Stimulated activated CD8-positive, alpha-beta memory T cell treated with anti-CD3 and anti-CD28 coated beads, Interleukin-2, amount 100 ng/mL, for 1 hour (primary cell): ENCODE measurements around the gene STXBP6.
"Not testable (repeated sequence)": the region's sequence is repeated elsewhere in the genome, so short reads cannot be mapped to it uniquely, and the experiment has no call there.

Source experiments
- DNase-seq, 2 donors: peaks; one replicate each; pipeline ENCODE4 v3.0.0-alpha.2; 2020; ENCODE audit warnings: low read depth in 2 of 2

STXBP6 gene

DNA sequence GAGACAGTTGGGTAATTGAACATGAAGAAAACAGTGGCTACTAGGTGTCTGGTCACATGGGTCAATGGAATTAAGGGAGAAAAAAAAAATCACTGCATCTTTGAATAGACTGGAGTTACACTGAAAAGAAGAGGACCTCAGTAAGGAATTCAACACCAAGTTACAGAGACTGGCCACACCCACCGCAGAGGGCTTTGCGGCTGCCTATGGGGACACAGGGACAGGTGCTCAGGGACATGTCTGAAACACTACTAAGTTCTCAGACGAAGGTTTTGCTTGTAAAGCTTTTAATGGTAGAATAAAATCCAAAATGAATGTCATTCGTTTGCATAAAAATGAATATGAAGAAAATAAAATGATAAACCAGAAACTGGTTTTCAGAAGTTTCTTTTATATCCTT, 93.8 kb downstream of the STXBP6 start:
- no peak for DNase-seq

DNA sequence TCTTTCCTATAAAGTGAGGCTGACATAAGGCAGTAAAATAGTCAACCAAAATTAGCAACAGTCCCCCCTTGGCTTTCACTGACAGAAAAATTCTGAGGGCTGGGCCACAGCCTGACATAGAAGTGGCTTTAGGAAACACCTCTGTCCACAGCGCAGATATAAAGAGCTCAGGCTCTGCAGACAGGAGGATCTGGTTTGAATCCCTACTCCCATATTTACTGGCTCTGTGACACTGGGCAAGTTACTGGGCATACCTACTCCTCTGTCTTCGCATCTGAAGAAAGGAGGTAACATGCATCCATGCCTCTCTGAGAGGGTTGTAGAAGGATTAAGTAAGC, 95.3 kb downstream of the STXBP6 start:
- DNase-seq: no peak

DNA sequence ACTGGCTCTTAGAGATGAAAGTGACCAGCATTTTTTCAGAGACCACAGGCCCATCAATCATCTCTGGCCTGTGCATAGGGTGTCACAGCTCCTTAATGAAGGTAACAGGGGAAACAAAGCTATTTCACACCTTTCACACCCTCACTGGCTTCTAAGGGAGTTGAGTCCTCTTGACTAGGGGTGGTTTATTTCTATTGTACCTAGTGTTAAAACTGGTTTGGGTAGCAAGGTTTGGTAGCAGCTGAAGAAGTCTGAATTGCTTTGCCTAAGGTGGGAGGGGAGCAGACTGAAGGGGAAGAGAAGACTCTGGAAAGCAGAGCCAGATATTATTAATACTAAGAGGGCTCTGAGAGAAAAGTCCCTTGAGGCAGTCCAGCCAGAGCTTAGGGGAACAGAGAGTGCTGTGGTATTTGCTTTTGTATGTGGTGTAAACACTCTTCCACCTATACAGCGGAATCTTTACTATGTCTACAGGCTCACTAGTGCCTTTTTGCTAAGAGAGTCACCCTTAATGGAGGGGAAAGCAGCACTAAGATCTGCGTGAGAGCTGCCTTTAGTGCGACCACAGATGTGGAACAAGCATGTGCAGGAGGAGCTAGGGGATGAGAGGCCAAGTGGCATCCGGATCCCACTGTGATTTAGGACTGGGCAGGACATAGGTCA, 95.8 kb downstream of the STXBP6 start:
- DNase-seq: no peak

DNA sequence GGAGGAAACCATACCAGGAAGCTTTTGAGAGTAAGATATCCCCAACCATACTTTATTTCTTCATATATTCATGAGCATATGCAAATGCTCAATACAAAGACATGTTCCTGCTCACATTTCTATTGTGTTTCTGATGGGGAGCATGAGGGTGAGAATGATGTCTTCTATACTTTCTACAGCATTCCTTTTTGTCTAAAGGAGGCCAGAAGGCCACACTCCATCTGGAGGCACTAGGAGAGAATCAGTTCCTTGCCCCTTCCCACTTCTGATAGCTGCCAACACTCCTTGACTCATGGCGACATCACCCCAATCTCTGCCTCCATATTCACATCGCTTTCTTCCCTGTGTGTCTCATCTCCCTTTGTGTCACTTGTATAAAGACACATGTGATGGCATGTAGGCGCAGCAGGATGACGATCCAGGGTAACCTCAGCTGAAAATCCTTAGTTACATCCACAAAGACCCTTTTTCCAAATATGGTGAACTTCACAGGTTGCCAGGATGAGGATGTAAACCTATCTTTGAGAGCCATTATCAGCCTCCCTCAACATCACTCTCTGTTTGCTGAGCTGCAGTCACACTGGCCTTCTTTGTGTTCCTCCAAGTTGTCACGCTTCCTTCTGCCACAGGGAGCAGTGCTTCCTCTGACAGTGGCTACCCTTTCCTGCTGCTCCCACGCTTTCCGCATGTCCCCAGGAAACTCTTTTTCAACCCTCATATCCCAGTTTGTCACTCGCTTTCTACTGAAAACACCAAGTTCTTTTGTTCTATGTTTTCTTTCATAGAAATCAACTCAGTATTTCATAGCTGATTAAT, 96.9 kb downstream of the STXBP6 start:
- no peak for DNase-seq

DNA sequence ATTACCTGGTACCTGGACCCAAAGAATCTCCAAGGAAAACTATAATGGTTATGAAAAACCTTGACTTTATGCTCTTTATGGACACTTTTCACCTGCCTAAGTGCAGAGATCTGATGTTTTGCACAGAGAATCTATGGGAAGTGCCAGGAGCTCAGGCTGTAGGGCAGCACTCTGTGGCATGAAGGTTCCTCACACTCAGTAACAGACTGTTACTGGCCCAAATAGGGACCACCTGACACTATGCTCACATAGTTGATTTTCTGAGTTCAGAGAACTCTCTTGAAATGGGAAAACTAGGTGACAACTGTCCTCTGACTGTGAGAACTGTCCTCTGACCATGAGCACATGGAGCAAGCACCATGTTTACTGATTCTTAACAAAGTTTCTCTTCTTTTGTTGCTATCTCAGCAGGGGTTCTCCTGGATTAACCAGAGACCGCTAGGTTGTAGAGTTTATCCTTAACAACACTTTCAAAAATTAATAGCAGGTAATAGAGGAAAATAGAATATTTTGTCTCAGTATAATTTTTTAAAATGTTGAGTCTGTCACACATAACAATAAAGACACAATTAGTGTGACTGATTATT, 101.6 kb downstream of the STXBP6 start:
- no peak for DNase-seq

DNA sequence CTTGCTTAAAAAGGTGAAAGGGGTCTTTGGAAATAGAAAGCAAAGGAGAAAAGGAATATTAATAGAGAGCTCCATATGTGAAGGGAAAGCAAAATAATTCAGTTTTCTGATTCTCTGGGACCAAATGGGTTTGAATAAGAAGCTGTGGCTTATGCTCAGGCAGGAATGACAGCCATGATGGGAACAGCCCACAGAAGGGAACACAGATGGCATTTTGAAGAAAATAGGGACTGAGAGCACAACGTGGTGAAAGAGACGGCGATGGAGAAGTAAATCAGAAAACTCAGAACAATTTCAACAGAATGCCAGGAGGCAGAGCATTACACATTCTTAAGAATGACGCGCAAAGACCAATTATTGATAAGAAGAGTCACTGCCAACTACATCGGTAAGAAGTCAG, 102.8 kb downstream of the STXBP6 start:
- DNase-seq: no peak

DNA sequence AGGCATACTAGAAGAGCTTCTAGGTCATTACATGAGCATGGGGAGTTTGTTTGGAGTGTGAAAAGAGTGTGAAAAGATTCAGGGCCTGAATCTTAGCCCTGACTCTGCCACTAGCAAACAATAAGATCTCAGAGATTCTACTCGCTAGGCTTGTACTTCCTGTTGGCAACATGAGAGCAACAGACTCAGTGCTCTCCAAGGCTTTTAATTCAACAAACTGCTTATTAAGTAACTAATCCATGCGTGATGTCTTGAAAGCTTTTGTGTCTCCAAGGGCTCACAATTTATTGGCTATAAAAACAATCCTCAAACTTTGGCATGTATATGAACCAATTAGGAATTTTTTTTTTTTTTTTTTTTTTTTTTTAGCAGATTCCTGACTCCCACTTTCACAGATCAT, 105.1 kb downstream of the STXBP6 start:
- DNase-seq: no peak

DNA sequence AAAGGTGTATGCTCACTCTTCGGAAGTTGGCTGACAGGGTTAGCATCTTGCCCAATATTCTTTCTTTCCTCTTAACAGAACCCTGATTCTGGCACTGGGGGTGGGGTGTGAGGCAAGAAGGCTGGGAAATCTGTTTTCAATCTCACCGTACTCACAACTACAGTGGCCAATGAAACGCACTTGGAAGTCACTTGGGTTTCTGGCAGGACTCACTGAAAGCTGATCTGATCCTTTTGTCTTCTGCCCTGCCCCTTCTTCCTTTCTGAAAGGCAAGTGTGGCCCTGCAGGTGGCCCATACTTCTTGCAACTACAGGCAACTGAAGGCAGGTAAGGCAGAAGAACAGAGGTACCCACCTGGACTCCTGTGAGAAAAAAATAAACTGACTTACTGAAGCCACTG, 106.9 kb downstream of the STXBP6 start:
- DNase-seq: no peak

DNA sequence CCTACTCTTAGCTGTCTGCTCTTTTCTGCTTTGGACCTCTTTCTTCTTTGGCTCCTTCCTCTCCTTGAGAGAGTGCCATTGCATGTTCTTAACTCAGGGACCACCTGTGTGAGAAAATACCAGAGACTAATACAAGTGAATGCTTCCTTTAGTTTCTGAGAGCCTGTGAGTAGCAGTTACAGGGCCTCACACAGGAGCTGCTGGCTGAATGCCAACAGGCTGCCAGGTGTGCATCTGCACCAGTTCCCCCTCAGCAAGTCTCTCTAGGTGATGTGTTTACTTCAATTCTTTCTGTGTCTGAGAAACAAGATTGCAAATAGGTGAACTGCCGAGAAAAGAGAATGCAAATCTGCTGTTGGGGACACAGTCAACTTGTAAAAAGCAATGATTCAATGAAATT, 108.2 kb downstream of the STXBP6 start:
- no peak for DNase-seq

DNA sequence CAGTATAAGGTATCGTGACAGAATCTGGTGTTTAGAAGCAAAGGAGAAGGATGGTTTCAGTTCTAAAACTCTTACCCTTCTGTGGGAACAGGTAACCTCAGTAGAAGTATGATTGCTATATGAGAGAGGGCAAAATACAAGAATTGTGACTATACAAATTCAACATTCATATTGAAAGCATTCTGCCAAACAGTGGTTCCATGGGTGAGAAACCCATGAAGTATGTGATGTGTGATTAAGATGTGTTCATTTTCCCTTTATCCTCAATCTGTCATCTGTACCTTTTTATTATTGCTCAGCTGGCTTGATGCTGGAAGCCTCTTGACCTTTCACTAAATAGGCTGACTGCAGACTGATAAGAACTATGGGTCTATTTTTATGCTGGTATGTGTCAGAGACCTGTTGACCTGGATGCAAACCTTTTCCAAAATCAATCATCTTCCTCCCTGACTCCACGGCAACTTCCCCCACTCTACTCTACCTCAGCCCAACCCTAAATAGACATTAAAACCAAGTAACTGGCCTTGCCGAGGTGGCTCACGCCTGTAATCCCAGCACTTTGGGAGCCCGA, 109.6 kb downstream of the STXBP6 start:
- DNase-seq: no peak

DNA sequence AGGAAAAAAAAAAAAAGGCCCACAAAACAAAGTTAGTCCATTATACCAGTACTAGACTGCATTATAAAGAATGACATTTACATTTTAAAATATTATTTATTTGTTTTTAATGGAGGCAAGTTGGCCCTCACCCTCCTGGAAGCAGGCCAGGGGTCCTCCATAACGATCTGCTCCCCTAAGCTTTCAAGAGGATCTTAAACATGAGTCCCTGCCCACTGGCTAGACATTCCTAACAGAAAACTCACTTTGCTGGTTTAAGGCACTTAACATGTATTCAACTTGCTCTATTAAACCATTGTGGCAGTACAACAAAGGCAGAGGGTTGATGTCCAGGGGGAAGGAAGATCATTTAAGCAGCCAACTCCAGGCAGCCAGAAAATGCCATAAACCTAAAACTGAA, 111.4 kb downstream of the STXBP6 start:
- no peak for DNase-seq

DNA sequence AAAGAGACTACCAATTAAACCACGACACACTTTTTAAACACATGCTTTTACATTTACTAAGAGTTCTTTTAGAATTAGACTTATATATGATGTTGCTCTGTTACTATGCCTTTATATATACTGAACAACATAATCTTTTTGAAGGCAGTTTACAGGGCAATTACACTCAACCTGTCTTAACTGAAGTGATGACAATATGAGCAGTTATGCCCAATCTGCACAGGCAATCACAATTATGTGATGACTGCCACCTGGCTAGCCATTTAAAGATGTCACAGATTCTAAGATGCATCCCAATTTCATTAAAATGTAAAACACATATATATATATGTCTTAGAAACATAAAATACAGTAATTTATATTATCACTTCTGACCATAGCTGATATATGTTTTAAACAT, 112.6 kb downstream of the STXBP6 start:
- DNase-seq: no peak

DNA sequence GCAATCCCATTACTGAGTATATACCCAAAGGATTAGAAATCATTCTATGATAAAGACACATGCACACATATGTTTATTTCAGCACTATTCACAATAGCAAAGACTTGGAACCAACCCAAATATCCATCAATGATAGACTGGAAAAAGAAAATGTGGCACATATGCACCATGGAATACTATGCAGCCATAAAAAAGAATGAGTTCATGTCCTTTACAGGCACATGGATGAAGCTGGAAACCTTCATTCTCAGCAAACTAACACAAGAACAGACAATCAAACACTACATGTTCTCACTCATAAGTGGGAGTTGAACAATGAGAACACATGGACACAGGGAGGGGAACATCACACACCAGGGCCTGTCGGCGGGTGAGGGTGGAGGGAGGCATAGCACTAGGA, 113.2 kb downstream of the STXBP6 start:
- not testable (repeated sequence) for DNase-seq

DNA sequence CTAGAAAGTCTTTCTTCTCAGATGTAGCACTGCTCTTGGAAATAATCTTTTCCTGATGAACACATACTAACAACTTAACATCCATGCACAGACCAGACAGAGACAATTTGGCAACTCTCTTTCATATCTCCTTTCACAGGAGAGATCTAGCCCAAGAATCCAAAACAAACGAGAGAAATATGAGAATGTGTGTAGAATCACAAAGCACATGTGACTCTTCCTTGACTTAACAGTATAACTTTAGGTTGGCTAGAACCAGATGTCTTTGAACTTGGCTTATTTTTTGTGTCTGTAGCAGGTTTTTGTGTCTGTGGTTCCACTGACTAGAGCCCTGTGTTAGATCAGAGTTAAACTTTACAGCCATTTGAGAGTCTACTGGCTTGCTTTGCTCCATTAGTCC, 114.2 kb downstream of the STXBP6 start:
- no peak for DNase-seq

DNA sequence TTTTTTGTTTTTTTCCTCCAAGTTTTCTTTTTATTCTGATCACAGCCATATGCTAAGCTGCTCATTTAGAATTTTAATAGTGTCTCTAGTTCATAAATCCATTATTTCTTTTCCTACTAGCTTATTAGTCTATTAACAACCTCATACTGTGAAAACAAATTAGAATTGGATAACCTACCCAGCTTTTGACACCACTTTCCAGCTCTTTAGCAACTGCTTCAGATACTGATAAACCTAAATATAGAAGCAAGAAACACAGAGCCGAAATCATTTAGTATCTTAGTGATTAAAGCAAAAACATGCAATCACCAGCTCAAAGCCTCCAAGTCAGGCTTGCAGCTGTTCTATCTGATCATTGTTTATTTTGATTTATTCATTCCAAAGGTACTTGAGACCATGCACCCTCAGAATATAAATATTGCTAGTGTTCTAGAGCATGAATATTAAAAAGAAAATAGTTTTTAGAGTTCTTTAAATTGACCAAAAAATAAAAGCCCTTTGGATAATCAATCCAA, 121.5 kb downstream of the STXBP6 start:
- no peak for DNase-seq

DNA sequence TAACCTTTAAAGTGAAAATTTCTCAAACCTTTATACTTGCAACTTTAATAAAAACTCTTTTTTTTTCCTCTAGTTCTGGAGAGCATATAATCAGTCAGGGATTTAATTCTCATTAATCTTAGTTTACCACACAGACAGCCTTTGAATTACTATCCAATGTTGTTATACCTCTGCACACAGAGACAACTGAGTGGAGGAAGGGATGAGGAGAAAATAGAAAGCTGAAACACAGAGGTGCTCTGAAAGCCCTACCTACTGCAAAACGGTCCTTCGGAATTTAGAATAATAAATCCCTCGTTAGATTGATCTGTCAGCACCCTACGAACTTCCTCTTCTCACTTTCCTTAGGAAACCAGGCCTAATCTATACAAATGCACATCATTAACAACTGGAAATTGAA, 122.1 kb downstream of the STXBP6 start:
- DNase-seq: no peak

DNA sequence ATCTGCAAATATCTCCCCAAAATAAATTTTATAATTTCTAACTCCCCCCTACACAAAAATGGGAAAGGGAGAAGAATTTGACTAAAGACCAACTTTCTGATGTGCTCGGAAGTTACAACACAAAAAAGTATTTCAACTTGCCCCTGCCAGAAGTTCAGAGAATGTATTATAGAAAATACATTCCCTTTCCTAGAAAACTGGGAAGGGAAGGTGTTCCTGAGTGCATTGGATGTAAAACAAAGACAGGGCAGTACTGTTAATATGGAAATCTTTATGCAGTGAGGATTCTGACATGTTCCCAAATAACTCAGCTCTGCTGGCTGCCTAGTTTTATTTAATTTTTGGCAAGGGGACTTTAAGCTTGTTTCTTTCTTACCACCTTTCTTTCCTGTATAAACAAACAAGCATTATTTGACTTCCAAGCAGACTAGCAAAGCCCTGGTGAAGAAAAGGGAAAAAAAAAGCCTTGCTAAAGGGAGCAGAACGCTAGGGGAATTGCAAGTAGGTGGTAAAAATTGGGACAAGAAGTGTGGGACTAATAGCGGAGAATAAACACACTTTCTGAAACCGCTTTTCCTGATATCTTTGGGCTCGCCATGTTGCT, 124.1 kb downstream of the STXBP6 start:
- no peak for DNase-seq

DNA sequence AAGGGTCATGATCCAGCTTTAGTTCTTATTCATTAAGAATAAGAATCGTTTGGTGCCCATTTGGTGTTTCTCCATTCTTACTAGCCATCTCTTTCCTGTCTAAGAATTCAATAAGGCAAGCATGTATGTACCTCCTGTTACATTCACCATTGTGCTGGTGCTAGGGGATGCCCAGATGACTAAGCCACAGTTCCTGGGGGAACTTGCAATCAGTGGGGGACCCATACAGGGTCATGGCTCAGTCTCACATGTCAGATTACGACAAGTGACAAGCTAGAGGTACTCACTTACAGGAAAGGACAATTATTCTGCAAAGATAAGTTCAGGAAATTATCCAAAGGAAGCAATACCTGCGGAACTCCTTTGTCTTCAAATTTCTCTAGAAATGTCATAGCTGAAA, 125.4 kb downstream of the STXBP6 start:
- DNase-seq: no peak

DNA sequence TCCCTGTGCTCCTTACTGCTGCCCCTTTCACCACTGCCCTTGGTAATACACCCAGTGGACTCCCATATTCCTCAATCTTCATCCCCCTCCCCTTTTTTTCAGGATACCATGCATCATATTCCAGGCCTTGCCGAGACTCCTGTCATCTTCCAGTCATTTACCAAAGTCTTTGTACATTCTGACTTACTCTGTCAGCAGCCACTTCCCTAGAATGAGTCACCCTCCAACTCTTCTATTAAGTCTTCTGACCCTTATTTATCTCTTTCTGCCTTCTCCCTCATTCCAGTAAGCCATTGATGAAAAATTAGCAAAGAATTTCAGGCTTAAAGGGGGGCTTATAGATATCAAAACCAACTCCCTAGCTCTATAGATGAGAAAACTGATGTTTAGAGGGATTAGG, 128.0 kb downstream of the STXBP6 start:
- no peak for DNase-seq

DNA sequence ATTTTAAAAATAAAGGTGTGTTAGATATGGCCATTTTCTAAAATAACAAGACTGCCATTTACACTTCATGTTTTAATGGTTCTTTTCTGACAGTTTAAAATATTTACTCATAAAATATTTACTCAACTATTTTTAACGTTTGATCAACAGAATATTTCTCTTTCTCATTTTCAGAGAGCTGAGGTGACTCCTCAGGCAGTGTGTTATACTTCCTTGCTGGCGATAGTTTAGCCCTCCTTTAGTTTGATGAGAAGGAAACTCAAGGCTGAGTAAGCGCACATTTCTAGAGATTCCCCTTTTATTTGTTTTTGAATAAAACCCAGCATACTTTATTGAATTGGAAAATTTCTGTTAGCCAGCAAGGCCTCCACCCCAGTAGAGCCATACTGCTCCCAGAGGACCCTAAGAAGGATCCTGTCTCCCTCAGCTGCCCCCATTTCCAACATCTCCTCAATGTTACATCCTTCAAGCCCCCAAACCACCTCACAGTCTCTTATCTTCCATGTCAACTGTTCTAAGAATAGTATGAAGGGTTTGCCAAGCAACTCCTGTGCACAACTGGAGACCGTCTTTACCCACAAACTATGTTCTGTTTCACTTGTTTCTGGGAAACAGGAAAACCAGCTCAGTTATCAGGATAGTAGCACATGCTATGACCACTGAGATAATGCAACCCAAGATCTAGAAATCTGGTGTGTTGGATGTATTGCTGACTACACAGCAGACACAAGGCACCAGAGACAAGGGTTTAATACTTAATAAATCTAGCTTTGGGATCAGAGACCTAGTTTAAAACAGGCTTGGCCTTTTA, 129.5 kb downstream of the STXBP6 start:
- DNase-seq: no peak

DNA sequence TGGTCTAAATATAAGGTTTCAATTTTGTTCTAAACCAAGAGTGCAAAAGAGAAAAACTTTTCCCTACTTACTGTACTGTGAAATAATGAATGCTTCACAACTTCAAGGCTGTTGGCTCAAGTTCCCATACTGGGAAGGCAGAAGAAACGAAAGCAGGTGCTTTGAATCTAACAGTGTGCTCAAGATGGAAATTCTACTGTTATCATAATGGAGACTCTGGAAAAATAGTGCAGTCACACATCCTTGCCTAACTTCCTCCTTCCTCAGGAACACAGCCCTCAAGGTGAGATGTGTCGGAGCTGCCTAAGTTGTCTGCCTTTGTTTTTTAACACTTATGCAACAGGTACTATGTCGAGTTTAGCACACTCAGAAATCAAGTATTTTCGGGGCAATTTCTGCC, 131.1 kb downstream of the STXBP6 start:
- DNase-seq: no peak
